SK-MEL-5 (cell line): ENCODE data around the gene SERPIND1. TPM values are rescaled to one million over a fixed set of nuclear protein-coding genes. Genes with fewer than 3 reads are reported as not detected.

Source experiments
- DNase-seq: peaks from one replicate; pipeline ENCODE4 v3.0.0-alpha.2; 2016; ENCODE audit warnings: low read depth, low spot score
- in situ Hi-C: cut with HindIII; loops from 2 replicates; pipeline ENCODE4 v1.10.0; 2016; ENCODE audit warnings: low sequenced_read_pairs, high pct_unique_total_duplicates, low pct_unique_long_range_greater_than_20kb
- total RNA-seq: library from RNA; depleted of rRNA; stranded (reverse); fragments of >200 nt; shearing (Covaris generic); gene quantifications from 2 replicates; pipeline ENCODE4 v1.2.3, GENCODE V29; 2014

SERPIND1 gene
- total RNA-seq, 1 experiment from 2014 or later: 0.34 TPM

DNA sequence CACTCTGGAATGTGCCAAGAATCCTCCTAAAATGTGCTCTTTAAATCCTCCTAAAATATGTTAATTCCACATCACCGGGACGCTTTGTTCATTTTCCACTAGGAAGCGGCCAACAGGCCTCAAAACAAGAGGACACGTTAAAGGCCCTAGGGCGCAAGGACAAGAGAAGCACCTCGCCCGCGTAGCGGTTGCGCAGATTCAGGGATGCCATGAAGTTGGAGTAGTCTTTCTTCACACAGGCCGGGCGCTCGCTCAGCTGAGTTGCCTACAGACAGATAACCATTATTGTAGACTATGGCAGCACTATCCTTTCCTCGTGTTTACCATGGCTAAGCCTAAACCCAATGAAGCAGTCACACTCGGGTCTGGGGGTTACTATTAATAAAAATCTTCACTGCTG lies 29.5 kb upstream of the SERPIND1 start:
- in situ Hi-C loops: no loop called here
- DNase-seq: no peak

DNA sequence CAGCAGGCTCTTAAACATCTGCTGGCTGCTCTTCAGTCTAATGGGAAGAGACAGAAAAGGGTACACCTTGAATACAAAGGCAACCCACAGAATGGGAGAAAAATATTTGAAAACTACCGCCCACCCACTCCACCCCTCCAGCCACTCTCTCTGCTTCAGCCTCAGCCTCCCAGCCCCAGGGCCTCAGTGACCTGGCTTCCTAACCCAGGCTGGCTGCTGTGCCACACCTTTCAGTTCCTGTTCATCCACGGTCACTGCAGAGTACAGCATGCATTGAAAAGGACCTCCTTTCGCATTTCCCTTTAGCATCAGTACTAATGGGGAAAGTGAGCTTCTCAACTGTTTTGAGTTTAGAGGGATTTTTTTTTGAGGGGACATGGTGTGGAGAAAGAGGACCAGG lies 28.8 kb upstream of the SERPIND1 start:
- no peak for DNase-seq
- in situ Hi-C loops: no loop called here

DNA sequence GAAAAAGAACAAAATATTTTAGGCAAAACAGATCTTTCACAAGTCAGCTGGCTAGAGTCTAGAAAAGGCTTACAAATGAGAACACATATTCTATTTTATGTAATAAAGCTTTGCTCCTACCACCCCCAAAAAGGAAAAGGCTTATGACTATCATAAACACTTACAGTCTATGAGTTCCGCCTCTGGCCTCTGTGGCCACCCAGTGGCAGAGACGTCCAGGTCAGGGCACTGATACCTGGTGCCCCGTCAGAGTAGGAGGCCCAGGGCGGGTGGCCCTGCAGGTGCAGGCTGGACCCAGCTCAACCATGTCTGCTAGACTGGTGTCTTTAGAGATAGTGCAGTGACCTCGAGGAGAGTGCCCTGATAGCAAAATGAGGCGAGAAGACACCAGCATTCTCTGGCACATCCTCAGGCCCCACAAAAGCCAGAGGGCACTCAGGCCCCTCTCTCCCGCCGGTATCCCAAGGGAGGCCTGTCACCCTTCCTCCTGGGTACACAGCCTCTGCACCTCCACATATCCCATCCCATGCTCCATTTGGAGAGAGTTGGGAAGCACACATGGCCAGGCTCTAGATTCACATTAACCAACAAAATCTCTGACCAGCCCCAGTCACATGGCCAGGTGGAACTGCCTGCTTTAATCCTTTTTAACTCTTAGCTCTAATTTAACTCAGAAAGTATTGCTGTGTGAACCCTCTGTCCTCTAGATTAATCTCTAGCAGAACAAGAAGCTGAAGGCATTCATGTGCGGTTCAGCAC lies 27.3 kb upstream of the SERPIND1 start:
- in situ Hi-C loops: no loop called here
- no peak for DNase-seq

DNA sequence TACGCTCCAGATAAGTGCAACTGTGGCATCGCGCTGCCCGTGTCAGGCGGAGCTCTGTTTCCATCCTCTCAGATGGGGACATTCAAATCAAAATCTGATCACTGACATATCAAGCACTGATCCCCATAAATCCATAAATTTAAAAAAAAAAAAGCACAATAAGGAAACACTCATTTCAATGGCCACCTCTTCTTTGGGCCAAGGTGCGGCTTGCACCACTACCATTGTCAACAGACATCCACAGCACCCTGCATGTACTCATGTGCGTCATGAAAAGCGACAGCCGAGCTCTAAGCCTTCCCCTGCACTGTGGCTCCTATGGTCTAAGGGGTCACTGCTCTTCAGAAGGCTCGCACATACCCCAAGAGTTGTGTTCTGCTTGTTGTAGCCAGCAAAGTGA lies 26.7 kb upstream of the SERPIND1 start:
- no peak for DNase-seq
- in situ Hi-C loops: no loop called here

DNA sequence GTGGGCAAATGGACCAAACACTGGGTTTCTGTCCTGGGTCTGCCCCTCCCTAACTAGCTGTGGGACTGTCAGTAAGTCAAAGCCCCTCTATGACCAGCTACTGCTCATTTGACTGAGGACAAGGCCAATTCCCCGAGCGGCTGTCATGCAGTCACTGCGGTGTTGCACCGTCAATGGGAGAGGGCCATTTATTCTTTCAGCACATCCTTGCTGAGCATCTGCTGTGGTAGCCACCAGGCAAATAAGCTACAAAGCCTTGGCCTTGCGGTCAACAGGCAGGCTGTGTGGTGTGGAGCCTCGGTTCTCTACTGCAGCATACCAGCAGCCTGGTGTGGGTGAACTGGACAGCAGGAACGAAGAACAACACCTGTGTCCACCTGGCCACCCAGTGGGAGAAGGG lies 25.8 kb upstream of the SERPIND1 start:
- in situ Hi-C loops: no loop called here
- no peak for DNase-seq

DNA sequence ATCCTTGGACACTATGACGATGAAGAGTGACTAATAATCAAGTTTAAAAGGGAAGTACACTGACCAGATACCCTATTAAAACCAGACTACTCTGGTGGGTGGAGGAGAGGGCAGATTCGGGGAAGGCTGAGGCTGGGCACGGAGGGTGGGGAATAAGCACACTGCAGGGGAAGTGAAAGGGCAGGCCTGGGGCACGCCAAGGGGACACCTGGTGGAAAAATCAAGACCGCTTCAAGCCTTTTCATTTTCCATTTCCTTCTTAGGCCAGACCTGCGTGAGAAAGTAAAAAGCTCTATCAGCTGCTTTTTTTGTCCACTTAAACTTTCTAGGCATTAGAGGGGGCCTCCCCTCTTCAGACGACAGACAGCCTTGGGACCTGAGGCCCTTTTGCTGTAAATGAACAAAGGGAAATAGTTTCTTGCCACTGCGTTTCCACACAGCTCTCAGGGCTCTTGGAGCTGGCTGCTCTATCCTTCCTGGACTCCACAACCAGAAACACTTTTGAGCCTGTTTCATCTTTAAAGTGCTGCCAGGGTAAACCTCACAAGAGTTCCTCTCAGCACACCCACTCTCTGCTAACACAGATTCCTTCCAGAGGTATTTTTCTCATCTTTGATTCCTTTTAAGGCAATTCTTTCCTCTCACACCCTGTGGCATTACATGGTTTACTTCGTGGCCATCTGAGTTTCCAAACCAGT lies 25.0 kb upstream of the SERPIND1 start:
- in situ Hi-C loops: no loop called here
- no peak for DNase-seq

DNA sequence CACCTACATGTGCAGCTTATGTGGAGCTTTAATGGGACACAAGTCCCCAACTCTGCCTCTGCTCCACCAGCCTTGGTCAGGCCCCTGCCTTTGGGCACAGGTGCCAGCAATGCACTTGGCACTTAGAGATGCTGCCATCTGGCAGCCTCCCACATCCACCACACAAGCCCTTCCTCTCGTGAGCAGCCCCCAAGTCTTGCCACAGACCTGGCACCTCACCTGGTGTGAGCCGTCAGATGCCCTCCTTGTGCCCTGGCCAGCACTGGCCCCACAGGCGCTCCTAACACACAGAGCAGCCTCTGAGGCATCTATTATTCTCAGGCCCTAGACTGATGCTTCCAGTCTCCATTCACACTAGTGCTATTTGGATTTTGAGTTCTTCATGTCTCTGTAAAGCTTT lies 24.5 kb upstream of the SERPIND1 start:
- in situ Hi-C loops: no loop called here
- no peak for DNase-seq

DNA sequence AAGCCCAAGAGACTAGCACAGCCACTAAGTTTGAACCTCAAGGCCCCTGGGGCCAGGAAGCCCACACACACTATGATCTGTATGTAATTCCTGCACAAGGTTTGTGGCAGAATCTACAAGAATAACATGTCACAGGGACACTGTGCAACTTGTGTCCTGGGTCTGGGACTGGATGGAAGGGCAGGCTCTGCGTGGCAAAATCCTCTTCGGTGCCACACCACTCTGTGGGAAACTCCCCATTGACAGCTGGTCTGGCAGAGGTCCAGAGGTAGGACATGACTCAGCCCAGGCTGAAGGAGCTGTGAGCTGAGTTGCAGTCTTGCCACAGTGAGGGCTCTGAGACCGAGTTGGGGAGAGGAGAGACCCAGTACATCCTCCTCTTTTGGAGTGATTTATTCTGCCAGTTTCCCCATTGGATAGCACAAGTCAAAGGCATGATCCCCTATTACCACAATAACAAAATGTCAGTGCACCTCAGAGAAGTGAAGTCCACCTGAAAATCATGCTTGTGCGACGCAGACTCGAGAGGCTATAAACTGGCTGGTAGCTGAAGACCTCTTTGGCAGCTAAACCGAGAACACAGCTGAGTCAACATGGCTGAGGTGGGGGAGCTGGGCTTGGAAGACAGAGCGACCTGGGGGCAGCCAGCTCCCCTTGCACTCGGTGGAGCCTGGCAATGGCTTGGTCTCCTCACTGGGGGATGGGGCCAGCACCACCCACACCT lies 23.3 kb upstream of the SERPIND1 start:
- peak; percentile 39 for DNase-seq
- in situ Hi-C loops: no loop called here

GRCh38 chr22:20751185-20751851 lies 22.6 kb upstream of the SERPIND1 start:
- peak; percentile 73 for DNase-seq
- in situ Hi-C loops: no loop called here

DNA sequence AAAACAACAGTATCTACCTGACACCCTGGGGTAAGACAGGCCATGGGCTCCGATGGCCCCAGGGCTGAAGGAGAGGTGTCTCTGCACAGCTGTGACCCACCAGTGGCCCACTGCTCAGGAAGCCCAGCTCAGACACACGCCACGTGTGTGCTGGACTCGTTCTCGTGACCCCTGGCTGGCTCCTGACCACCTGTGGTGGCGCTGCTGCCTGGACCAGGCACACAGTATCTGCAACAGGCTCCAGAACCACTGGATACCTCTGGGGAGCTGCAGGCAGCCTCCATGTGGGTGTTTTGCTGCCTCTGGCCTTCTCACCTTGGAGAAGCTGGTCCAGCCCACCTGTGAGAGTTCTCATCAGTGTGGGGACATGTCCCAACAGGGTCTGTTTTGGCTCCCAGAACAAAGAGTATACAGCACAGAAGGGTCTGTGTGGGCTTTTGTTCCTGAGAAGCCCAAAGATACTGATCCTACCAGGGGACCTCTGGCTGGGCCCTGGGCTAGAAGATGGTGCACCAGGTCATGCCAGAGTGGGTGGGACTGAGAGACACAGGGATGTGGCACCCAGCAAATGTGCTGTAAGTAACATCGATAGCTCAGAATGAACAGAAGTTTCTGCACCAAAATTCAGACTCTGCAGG lies 21.7 kb upstream of the SERPIND1 start:
- in situ Hi-C loops: no loop called here

GRCh38 chr22:20752873-20753272 lies 21.0 kb upstream of the SERPIND1 start:
- DNase-seq: no peak
- in situ Hi-C loops: no loop called here

More for the DNA sequence above, 21.7 kb upstream of the SERPIND1 start:
- no peak for DNase-seq

GRCh38 chr22:20756846-20757245 lies 17.1 kb upstream of the SERPIND1 start:
- no peak for DNase-seq
- in situ Hi-C loops: no loop called here

DNA sequence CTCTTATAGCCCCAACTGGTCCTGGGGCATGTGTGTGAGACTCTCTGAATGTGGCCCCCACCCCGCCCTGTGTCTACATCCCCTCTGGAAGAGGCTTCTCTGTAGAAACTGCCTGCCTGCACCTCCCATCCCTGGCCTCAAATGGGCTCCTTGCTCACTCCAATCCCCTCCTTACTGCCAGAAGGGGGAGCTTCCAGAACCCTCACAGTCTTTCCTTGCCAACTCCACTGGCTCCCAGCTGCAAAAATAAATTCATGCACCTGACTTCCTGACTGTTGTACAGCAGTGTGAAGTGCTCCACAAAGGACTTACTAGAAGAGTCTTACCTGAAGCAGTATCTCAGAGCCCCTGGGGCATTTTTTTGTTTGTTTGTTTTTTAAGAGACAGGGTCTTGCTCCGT lies 15.2 kb upstream of the SERPIND1 start:
- peak; percentile 27 for DNase-seq
- in situ Hi-C loops: no loop called here

GRCh38 chr22:20760084-20760483 lies 13.8 kb upstream of the SERPIND1 start:
- in situ Hi-C loops: no loop called here
- no peak for DNase-seq

- DNase-seq: no peak
- in situ Hi-C loops: no loop called here
Measured at GRCh38 chr22:20761536-20761935, 12.4 kb upstream of the SERPIND1 start.

DNA sequence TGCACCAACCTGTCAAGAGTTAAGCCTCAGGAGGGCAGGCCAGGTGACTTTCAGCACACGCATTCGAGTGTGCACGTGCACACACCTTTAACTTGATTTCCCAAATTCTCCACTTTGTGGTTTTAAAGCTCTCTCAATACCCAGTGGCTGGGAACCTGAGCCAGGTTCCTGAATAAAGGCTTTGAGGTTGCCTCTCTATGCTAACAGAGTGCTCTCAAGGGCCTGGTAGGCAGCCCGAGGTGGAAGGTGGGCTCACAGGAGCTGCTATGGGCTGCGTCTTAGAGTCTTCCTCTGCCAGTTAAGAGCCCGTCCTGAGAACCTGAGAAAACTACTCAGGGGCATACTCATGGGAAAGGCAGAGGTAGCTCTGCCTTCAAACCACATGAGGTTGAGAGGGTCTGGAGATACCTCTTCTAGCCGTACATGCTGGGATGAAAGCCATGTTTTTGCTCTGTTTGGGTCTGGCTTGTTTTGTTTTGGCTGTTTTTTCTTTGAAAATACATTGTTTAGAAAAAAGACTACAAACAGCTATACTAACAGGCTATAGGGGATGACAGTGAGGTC lies 11.6 kb upstream of the SERPIND1 start:
- in situ Hi-C loops: no loop called here
- DNase-seq: no peak

GRCh38 chr22:20763630-20764470 lies 10.1 kb upstream of the SERPIND1 start:
- DNase-seq: no peak
- in situ Hi-C loops: no loop called here
